OCI-LY7 (cell line): ENCODE results near the gene B2M. TPM values are rescaled to one million over a fixed set of nuclear protein-coding genes. Genes with fewer than 3 reads are reported as not detected.

Experiments used
- BruUV-seq: library from RNA; stranded (reverse); fragments of 400-500 nt; replicated peaks from 2 replicates; lab custom pipeline; 2021; lab: Mats Ljungman, UMichigan
- CTCF ChIA-PET: fragments of 300-600 bp; sonication (Branson Sonifier 250); formaldehyde crosslinking; loops from one replicate; lab custom pipeline; 2022; ENCODE audit warnings: antibody characterized with exemption; ENCODE audit not compliant: unreplicated experiment; lab: Charles Lee
- POLR2A ChIA-PET: fragments of 300-600 bp; sonication (Branson Sonifier 250); formaldehyde crosslinking; loops from one replicate; lab custom pipeline; 2022; ENCODE audit warnings: antibody characterized with exemption; lab: Charles Lee
- DNase-seq: peaks from one replicate; pipeline ENCODE4 v3.0.0-alpha.2; 2015; ENCODE audit warnings: low spot score
- H2AFZ ChIP-seq: fragments of 200-600 bp; sonication (generic), shearing (Covaris generic); 2 replicates; pipeline ENCODE4 v1.6.1; 2014; ENCODE audit warnings: mild to moderate bottlenecking, antibody characterized with exemption, low read length, moderate library complexity
- H3K27ac ChIP-seq: fragments of 200-600 bp; sonication (generic); 2 replicates; pipeline ENCODE4 v1.5.1; 2014; ENCODE audit warnings: mixed run types, low read depth, mild to moderate bottlenecking, moderate library complexity, low read length, inconsistent platforms; ENCODE audit not compliant: poor library complexity, severe bottlenecking
- H3K36me3 ChIP-seq: fragments of 200-600 bp; sonication (generic); 2 replicates; pipeline ENCODE4 v1.6.1; 2014; ENCODE audit warnings: mild to moderate bottlenecking, antibody characterized with exemption, low read length, moderate library complexity, mixed read lengths; ENCODE audit not compliant: insufficient read depth
- H3K4me1 ChIP-seq: fragments of 200-600 bp; sonication (generic); 2 replicates; pipeline ENCODE4 v1.5.1; 2014; ENCODE audit warnings: mild to moderate bottlenecking, low read length; ENCODE audit not compliant: insufficient read depth, poor library complexity, severe bottlenecking
- H3K4me2 ChIP-seq: fragments of 200-600 bp; sonication (generic); 2 replicates; pipeline ENCODE4 v1.6.1; 2014; ENCODE audit warnings: mild to moderate bottlenecking, low read length
- H3K4me3 ChIP-seq: fragments of 200-600 bp; sonication (generic); 2 replicates; pipeline ENCODE4 v1.5.1; 2014; ENCODE audit warnings: mild to moderate bottlenecking, low read depth, low read length; ENCODE audit not compliant: poor library complexity, severe bottlenecking
- H3K79me2 ChIP-seq: fragments of 200-600 bp; sonication (generic); 2 replicates; pipeline ENCODE4 v1.6.1; 2016; ENCODE audit warnings: low read depth, mild to moderate bottlenecking, low read length, moderate library complexity, mixed read lengths; ENCODE audit not compliant: insufficient read depth
- H3K9me2 ChIP-seq: fragments of 200-600 bp; sonication (generic); 2 replicates; pipeline ENCODE4 v1.6.1; 2016; ENCODE audit warnings: mild to moderate bottlenecking, low read length, mixed read lengths; ENCODE audit not compliant: insufficient read depth
- H3K9me3 ChIP-seq: fragments of 200-600 bp; sonication (generic); 2 replicates; pipeline ENCODE4 v1.6.1; 2014; ENCODE audit warnings: mild to moderate bottlenecking, mixed run types, low read length, mixed read lengths
- H4K20me1 ChIP-seq: fragments of 200-600 bp; sonication (generic); 2 replicates; pipeline ENCODE4 v1.6.1; 2014; ENCODE audit warnings: mild to moderate bottlenecking, antibody characterized with exemption, low read length, moderate library complexity, mixed read lengths; ENCODE audit not compliant: insufficient read depth
- EZH2phosphoT487 ChIP-seq: fragments of 200-600 bp; sonication (generic); IDR thresholded peaks from 2 replicates; pipeline ENCODE4 v1.6.1; 2018; ENCODE audit warnings: low read depth, borderline replicate concordance, mild to moderate bottlenecking, mixed run types, antibody characterized with exemption, low read length, moderate library complexity, mixed read lengths
- intact Hi-C: fragments of 100-400 bp; cut with micrococcal nuclease; formaldehyde crosslinking; loops from one replicate; pipeline ENCODE4 v1.10.0; 2022; ENCODE audit not compliant: unreplicated experiment
- total RNA-seq, 2 experiments: library from RNA; depleted of rRNA in 1 of 2; stranded (reverse); fragments of >200 nt in 1 of 2; shearing (Covaris generic) in 1 of 2; gene quantifications; 2 replicates each; pipeline ENCODE4 v1.2.3, GENCODE V29; 2014 to 2022
- TF ChIP-seq, protein P1 (sequence below): fragments of 200-600 bp; sonication (generic); conservative IDR thresholded peaks from 2 replicates; pipeline ENCODE4 v1.5.1; 2014; ENCODE audit warnings: mild to moderate bottlenecking, antibody characterized with exemption, low read length, moderate library complexity, mixed read lengths

Gene B2M
- total RNA-seq, 2 experiments from 2014 or later = 1,161 to 1,738 TPM

DNA sequence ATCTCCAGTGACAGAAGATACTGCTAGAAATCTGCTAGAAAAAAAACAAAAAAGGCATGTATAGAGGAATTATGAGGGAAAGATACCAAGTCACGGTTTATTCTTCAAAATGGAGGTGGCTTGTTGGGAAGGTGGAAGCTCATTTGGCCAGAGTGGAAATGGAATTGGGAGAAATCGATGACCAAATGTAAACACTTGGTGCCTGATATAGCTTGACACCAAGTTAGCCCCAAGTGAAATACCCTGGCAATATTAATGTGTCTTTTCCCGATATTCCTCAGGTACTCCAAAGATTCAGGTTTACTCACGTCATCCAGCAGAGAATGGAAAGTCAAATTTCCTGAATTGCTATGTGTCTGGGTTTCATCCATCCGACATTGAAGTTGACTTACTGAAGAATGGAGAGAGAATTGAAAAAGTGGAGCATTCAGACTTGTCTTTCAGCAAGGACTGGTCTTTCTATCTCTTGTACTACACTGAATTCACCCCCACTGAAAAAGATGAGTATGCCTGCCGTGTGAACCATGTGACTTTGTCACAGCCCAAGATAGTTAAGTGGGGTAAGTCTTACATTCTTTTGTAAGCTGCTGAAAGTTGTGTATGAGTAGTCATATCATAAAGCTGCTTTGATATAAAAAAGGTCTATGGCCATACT lies 4.0 kb downstream of the B2M start:
- H3K4me2 ChIP-seq = peak overlapping the region; percentile 92
- H4K20me1 ChIP-seq = peaks cover 39% of the 10 kb centered on the region
- DNase-seq = no peak
- intact Hi-C loops = no loop called here
- ChIA-PET POLR2A (interaction anchor here (0.5 to 9.5 kb wide), 6 partner anchors 14 to 1855 kb away, joined by 3 to 116 read pairs (median 3); partner anchors contain the start of gene TRIM69), CTCF (no interaction called here)
- H2AFZ ChIP-seq = no peak overlapping the region
- no peaks in the 10 kb centered on the region for H3K9me3 ChIP-seq
- H3K79me2 ChIP-seq = peaks cover 62% of the 10 kb centered on the region
- BruUV-seq = no TSS peak
- no peak overlapping the region for H3K27ac ChIP-seq
- H3K36me3 ChIP-seq = peaks cover 86% of the 10 kb centered on the region
- no peak overlapping the region for H3K4me3 ChIP-seq
- TF ChIP-seq, protein P1, sequence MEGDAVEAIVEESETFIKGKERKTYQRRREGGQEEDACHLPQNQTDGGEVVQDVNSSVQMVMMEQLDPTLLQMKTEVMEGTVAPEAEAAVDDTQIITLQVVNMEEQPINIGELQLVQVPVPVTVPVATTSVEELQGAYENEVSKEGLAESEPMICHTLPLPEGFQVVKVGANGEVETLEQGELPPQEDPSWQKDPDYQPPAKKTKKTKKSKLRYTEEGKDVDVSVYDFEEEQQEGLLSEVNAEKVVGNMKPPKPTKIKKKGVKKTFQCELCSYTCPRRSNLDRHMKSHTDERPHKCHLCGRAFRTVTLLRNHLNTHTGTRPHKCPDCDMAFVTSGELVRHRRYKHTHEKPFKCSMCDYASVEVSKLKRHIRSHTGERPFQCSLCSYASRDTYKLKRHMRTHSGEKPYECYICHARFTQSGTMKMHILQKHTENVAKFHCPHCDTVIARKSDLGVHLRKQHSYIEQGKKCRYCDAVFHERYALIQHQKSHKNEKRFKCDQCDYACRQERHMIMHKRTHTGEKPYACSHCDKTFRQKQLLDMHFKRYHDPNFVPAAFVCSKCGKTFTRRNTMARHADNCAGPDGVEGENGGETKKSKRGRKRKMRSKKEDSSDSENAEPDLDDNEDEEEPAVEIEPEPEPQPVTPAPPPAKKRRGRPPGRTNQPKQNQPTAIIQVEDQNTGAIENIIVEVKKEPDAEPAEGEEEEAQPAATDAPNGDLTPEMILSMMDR = no peak
- TF ChIP-seq EZH2phosphoT487 = no peak
- H3K4me1 ChIP-seq = peaks cover 73% of the 10 kb centered on the region
- H3K9me2 ChIP-seq = no peaks in the 10 kb centered on the region

DNA sequence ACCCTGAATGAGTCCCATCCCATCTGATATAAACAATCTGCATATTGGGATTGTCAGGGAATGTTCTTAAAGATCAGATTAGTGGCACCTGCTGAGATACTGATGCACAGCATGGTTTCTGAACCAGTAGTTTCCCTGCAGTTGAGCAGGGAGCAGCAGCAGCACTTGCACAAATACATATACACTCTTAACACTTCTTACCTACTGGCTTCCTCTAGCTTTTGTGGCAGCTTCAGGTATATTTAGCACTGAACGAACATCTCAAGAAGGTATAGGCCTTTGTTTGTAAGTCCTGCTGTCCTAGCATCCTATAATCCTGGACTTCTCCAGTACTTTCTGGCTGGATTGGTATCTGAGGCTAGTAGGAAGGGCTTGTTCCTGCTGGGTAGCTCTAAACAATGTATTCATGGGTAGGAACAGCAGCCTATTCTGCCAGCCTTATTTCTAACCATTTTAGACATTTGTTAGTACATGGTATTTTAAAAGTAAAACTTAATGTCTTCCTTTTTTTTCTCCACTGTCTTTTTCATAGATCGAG lies 4.5 kb downstream of the B2M start:
- ChIA-PET CTCF (no interaction called here), POLR2A (interaction anchor here (0.5 to 9.5 kb wide), 5 partner anchors 13 to 1856 kb away, joined by 3 to 116 read pairs (median 3); partner anchors contain the start of gene TRIM69)
- no TSS peak for BruUV-seq
- Histone ChIP-seq H3K36me3 (peaks cover 88% of the 10 kb centered on the region), H3K4me3 (no peak overlapping the region), H3K27ac (peak overlapping the region; percentile 4), H3K4me1 (peaks cover 77% of the 10 kb centered on the region), H3K4me2 (peak overlapping the region; percentile 92), H4K20me1 (peaks cover 39% of the 10 kb centered on the region), H2AFZ (no peak overlapping the region), H3K79me2 (peaks cover 56% of the 10 kb centered on the region), H3K9me2 (no peaks in the 10 kb centered on the region), H3K9me3 (no peaks in the 10 kb centered on the region)
- intact Hi-C loops = no loop called here
- TF ChIP-seq EZH2phosphoT487 = no peak
- TF ChIP-seq, protein P1 = no peak
- no peak for DNase-seq
